H1 (cell line): Measurements from ENCODE around the gene HRCT1. TPM values are rescaled to one million over a fixed set of nuclear protein-coding genes. Genes with fewer than 3 reads are reported as not detected.

Experiments
- CTCF ChIA-PET: fragments of 300-600 bp; sonication (Branson Sonifier 250); formaldehyde crosslinking; loops from one replicate; lab custom pipeline; 2021; ENCODE audit not compliant: partially characterized antibody; lab: Charles Lee
- POLR2A ChIA-PET: fragments of 300-600 bp; sonication (Branson Sonifier 250); formaldehyde crosslinking; loops from one replicate; lab custom pipeline; 2021; ENCODE audit warnings: inconsistent platforms; ENCODE audit not compliant: partially characterized antibody; lab: Charles Lee
- DNase-seq, 2 experiments: peaks; one replicate each; pipeline versions ENCODE4 v3.0.0 to v3.0.0-alpha.2; 2010 to 2022; ENCODE audit warnings: low spot score in 2 of 2, low read depth in 1 of 2, mixed read lengths in 1 of 2
- FAIRE-seq: peaks from 2 replicates; lab custom pipeline; 2011; peaks lifted over from hg19 to GRCh38; lab: Jason Lieb, UNC
- H2AFZ ChIP-seq: 2 replicates; pipeline ENCODE4 v1.8.1; 2012; ENCODE audit warnings: low read length, inconsistent platforms
- H2AK5ac ChIP-seq: 2 replicates; pipeline ENCODE4 v1.6.1; 2013; ENCODE audit warnings: low read depth, low read length
- H2BK120ac ChIP-seq: replicated peaks from 2 replicates; pipeline ENCODE3; 2013; ENCODE audit warnings: low read depth, low read length, inconsistent platforms
- H2BK12ac ChIP-seq: 2 replicates; pipeline ENCODE4 v1.6.1; 2013; ENCODE audit warnings: low read depth, low read length
- H2BK15ac ChIP-seq: 2 replicates; pipeline ENCODE4 v1.6.1; 2013; ENCODE audit warnings: low read length
- H2BK20ac ChIP-seq: 2 replicates; pipeline ENCODE4 v1.6.1; 2013; ENCODE audit warnings: low read length
- H2BK5ac ChIP-seq: 2 replicates; pipeline ENCODE4 v1.6.1; 2013; ENCODE audit warnings: low read depth, low read length
- H3K14ac ChIP-seq: 2 replicates; pipeline ENCODE4 v1.6.1; 2013; ENCODE audit warnings: inconsistent platforms; ENCODE audit not compliant: insufficient read length
- H3K18ac ChIP-seq: 2 replicates; pipeline ENCODE4 v1.6.1; 2013; ENCODE audit warnings: low read length; ENCODE audit errors: extremely low read depth
- H3K23ac ChIP-seq: 2 replicates; pipeline ENCODE4 v1.6.1; 2013; ENCODE audit warnings: inconsistent platforms; ENCODE audit not compliant: insufficient read length
- H3K23me2 ChIP-seq: 2 replicates; pipeline ENCODE4 v1.6.1; 2013; ENCODE audit warnings: low read depth, low read length
- H3K27ac ChIP-seq: 2 replicates; pipeline ENCODE4 v1.6.1; 2011; ENCODE audit warnings: low read depth, low read length, inconsistent platforms
- H3K27me3 ChIP-seq, 4 experiments: replicated peaks in 1 of 4; 1 replicate in 1 of 4; 2 replicates in 3 of 4; pipeline versions ENCODE4 v1.6.1 to v1.8.1; 2011 to 2013; ENCODE audit warnings: low read length in 3 of 4, mild to moderate bottlenecking in 3 of 4, inconsistent platforms in 2 of 4, mixed read lengths in 2 of 4, moderate library complexity in 1 of 4; ENCODE audit not compliant: control insufficient read depth in 3 of 4, insufficient read depth in 3 of 4; ENCODE audit errors: extremely low read depth in 1 of 4
- H3K36me3 ChIP-seq, 4 experiments: 2 replicates each; pipeline versions ENCODE4 v1.6.1 to v1.8.1; 2011 to 2013; ENCODE audit warnings: mild to moderate bottlenecking in 4 of 4, low read length in 3 of 4, moderate library complexity in 2 of 4, control low read depth in 1 of 4, inconsistent platforms in 1 of 4; ENCODE audit not compliant: insufficient read depth in 4 of 4, control insufficient read depth in 2 of 4
- H3K4ac ChIP-seq: replicated peaks from 2 replicates; pipeline ENCODE3; 2013; ENCODE audit warnings: low read length, low read depth, mixed read lengths, inconsistent platforms; ENCODE audit not compliant: insufficient read length
- H3K4me1 ChIP-seq, 4 experiments: replicated peaks in 1 of 4; 1 replicate in 1 of 4; 2 replicates in 3 of 4; pipeline versions ENCODE4 v1.6.1 to v1.8.1; 2011 to 2013; ENCODE audit warnings: low read length in 3 of 4, inconsistent platforms in 2 of 4, mixed read lengths in 1 of 4; ENCODE audit not compliant: insufficient read depth in 4 of 4, control insufficient read depth in 3 of 4
- H3K4me2 ChIP-seq, 2 experiments: 2 replicates each; pipeline versions ENCODE4 v1.6.1 to v1.8.1; 2011 to 2013; ENCODE audit warnings: low read depth in 2 of 2, low read length in 2 of 2, control low read depth in 1 of 2, inconsistent platforms in 1 of 2, mild to moderate bottlenecking in 1 of 2; ENCODE audit not compliant: insufficient read depth in 1 of 2
- H3K4me3 ChIP-seq, 4 experiments: fragments of 200-600, 300-600 bp in 1 of 4; sonication (generic), shearing (Covaris generic), sonication (Bioruptor Twin) in 1 of 4; 2 replicates each; pipeline versions ENCODE4 v1.5.1 to v1.8.1; 2011 to 2016; ENCODE audit warnings: low read length in 4 of 4, low read depth in 3 of 4, control low read depth in 2 of 4, inconsistent platforms in 2 of 4, mild to moderate bottlenecking in 2 of 4, mixed read lengths in 1 of 4, moderate library complexity in 1 of 4; ENCODE audit not compliant: insufficient read depth in 2 of 4; ENCODE audit errors: extremely low read depth in 1 of 4
- H3K56ac ChIP-seq: replicated peaks from 2 replicates; pipeline ENCODE3; 2013; ENCODE audit warnings: low read depth, mild to moderate bottlenecking, mixed read lengths, low read length, inconsistent platforms; ENCODE audit not compliant: insufficient read length
- H3K79me1 ChIP-seq: 2 replicates; pipeline ENCODE4 v1.6.1; 2013; ENCODE audit warnings: low read depth, low read length, control low read depth
- H3K79me2 ChIP-seq, 2 experiments: 2 replicates each; pipeline versions ENCODE4 v1.6.1 to v1.8.1; 2012 to 2013; ENCODE audit warnings: low read length in 2 of 2, mild to moderate bottlenecking in 2 of 2, inconsistent platforms in 1 of 2; ENCODE audit not compliant: insufficient read depth in 2 of 2, control insufficient read depth in 1 of 2
- H3K9ac ChIP-seq, 4 experiments: replicated peaks in 1 of 4; 1 replicate in 1 of 4; 2 replicates in 3 of 4; pipeline versions ENCODE4 v1.6.1 to v1.8.1; 2011 to 2013; ENCODE audit warnings: low read depth in 3 of 4, low read length in 3 of 4, control low read depth in 2 of 4, mild to moderate bottlenecking in 2 of 4, moderate library complexity in 2 of 4, inconsistent platforms in 1 of 4; ENCODE audit errors: extremely low read depth in 1 of 4
- H3K9me3 ChIP-seq, 2 experiments: 2 replicates each; pipeline versions ENCODE4 v1.6.1 to v1.8.1; 2012 to 2013; ENCODE audit warnings: mild to moderate bottlenecking in 2 of 2, moderate library complexity in 2 of 2, control low read depth in 1 of 2, inconsistent platforms in 1 of 2, low read depth in 1 of 2, low read length in 1 of 2, mixed read lengths in 1 of 2; ENCODE audit not compliant: insufficient read depth in 2 of 2
- H4K20me1 ChIP-seq, 2 experiments: replicated peaks in 1 of 2; 2 replicates each; pipeline versions ENCODE3 to v1.8.1; 2011 to 2013; ENCODE audit warnings: inconsistent platforms in 2 of 2, low read length in 2 of 2, mild to moderate bottlenecking in 1 of 2; ENCODE audit not compliant: insufficient read depth in 2 of 2, control insufficient read depth in 1 of 2
- H4K5ac ChIP-seq: 2 replicates; pipeline ENCODE4 v1.6.1; 2013; ENCODE audit warnings: low read length, low read depth, mixed read lengths, inconsistent platforms; ENCODE audit not compliant: insufficient read length
- H4K8ac ChIP-seq: 2 replicates; pipeline ENCODE4 v1.8.0; 2013; ENCODE audit warnings: mild to moderate bottlenecking, moderate library complexity, low read length, inconsistent platforms; ENCODE audit not compliant: insufficient read depth; ENCODE audit errors: extremely low read depth
- H4K91ac ChIP-seq: replicated peaks from 2 replicates; pipeline ENCODE3; 2013; ENCODE audit warnings: low read length, mixed read lengths, inconsistent platforms; ENCODE audit not compliant: insufficient read length
- CBX5 ChIP-seq: fragments of 300-800, 300-1000 bp; sonication (generic); IDR thresholded peaks from 2 replicates; pipeline ENCODE4 v1.7.1; 2016; ENCODE audit warnings: antibody characterized with exemption, low read length, low read depth
- JUN ChIP-seq: IDR thresholded peaks from 2 replicates; pipeline ENCODE4 v1.6.1; 2011; ENCODE audit warnings: low read depth, mild to moderate bottlenecking, improper control_type of control experiment, low read length
- SRF ChIP-seq: IDR thresholded peaks from 2 replicates; pipeline ENCODE4 v1.6.1; 2011; ENCODE audit warnings: mild to moderate bottlenecking, low read depth, low read length, moderate library complexity
- WGBS, 2 experiments: shearing (Covaris generic) in 1 of 2; methylation state at CpG; one replicate each; pipeline versions ENCODE4 v1.1.6 to v1.1.7; 2013 to 2015; ENCODE audit warnings: low lambda C conversion rate in 2 of 2, mixed read lengths in 2 of 2, inconsistent platforms in 1 of 2, low coverage in 1 of 2, missing lambda C conversion rate in 1 of 2; ENCODE audit not compliant: insufficient replicate concordance in 2 of 2, insufficient coverage in 1 of 2, insufficient read length in 1 of 2; ENCODE audit errors: extremely low coverage in 1 of 2, missing lambda C conversion rate in 1 of 2; 5-methylcytosine and 5-hydroxymethylcytosine counted together
- polyA plus RNA-seq, 7 experiments: library from polyadenylated mRNA; depleted of rRNA in 3 of 7; stranded (reverse) in 5 of 7; unstranded in 2 of 7; fragments of >200 nt in 5 of 7; fragments of 200-250 nt in 2 of 7; gene quantifications; 1 replicate in 5 of 7; 2 replicates in 1 of 7; 4 replicates in 1 of 7; pipeline versions ENCODE4 v1.2.1 to v1.2.3, GENCODE V29; 2011 to 2013; ENCODE audit warnings: missing spikeins in 2 of 7, mixed read lengths in 2 of 7
- total RNA-seq: library from RNA; stranded (reverse); fragmentation: NEBNext Ultra II Directional; extraction: Animal tissue kit (Norgen Biotek cat#: 25700); gene quantifications from 2 replicates; pipeline ENCODE4 v1.2.1, GENCODE V29; 2021
- TF ChIP-seq, protein P1 (sequence below): IDR thresholded peaks from 2 replicates; pipeline ENCODE4 v1.6.1; 2011; ENCODE audit warnings: low read depth, mild to moderate bottlenecking, low read length; ENCODE audit not compliant: insufficient read depth

The HRCT1 gene
- total and polyA plus RNA-seq, 2 of the 8 experiments (the other 6 are each of a cell fraction or from before 2014, with no cell fraction given), result not detected

DNA sequence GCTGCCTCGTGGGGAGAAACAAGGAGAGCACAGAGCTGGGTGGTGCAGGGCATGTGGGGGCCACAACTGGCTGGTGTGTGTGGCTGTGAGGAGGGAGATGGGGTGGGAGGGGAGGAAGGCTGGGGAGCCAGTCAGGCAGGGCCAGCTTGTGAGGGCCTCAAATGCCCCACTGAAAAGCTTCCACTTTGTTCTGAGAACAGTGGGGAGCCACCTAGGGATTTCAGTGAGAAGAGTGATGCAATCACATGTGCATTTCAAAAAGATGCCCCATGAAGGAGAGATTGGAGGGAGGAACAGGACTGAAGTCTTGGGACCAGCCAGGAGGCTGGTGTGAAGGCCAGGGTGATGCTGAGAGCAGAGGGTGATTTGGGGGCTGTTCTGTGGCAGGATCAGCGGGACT lies 37.1 kb upstream of the HRCT1 start:
- H3K23me2 ChIP-seq, result no peaks in the 10 kb centered on the region
- H3K4me3 ChIP-seq, result no peak overlapping the region
- H4K91ac ChIP-seq, result peak overlapping the region; percentile 88
- DNase-seq (no peak), FAIRE-seq (no peak)
- H3K27ac ChIP-seq, result no peak overlapping the region
- H3K27me3 ChIP-seq, result peaks cover 0 to 4% (median 0%) of the 10 kb centered on the region in 4 experiments; a peak in 1 of 7 replicates
- no peak overlapping the region; the same call in none of the 2 replicates for H4K8ac ChIP-seq
- H3K18ac ChIP-seq, result peak overlapping the region; percentile 24; the same call in 1 of the 2 replicates
- no peaks in the 10 kb centered on the region; a peak in 1 of 4 replicates for H3K9me3 ChIP-seq
- H3K14ac ChIP-seq, result no peak overlapping the region
- H4K20me1 ChIP-seq, result peaks cover 0 to 3% of the 10 kb centered on the region in 2 experiments
- H2BK15ac ChIP-seq, result peak overlapping the region; percentile 31; the same call in 1 of the 2 replicates
- no peak overlapping the region; a peak in 1 of 4 replicates for H3K4me2 ChIP-seq
- no peaks in the 10 kb centered on the region for H3K36me3 ChIP-seq
- no peak overlapping the region for H3K23ac ChIP-seq
- peak overlapping the region; percentile 94; the same call in 1 of the 2 replicates for H2BK12ac ChIP-seq
- no peak overlapping the region for H2AFZ ChIP-seq
- no peak overlapping the region for H2BK120ac ChIP-seq
- H3K9ac ChIP-seq, result 0 out of 7 replicates have a peak overlapping the region, but pooled peaks of 1 of the 4 experiments have one; percentile 14
- H3K4ac ChIP-seq, result no peak overlapping the region
- H2BK20ac ChIP-seq, result no peak overlapping the region
- peaks cover 0 to 8% (median 6%) of the 10 kb centered on the region in 4 experiments; a peak in 6 of 7 replicates for H3K4me1 ChIP-seq
- H2BK5ac ChIP-seq, result peak overlapping the region; percentile 63; the same call in 1 of the 2 replicates
- ChIA-PET POLR2A (interaction anchor here (0.6 to 2.9 kb wide), 4 partner anchors 11 to 171 kb away, joined by 3 to 14 read pairs (median 4); no protein-coding TSS in a partner anchor), CTCF (interaction anchor here (1.1 to 1.9 kb wide), 8 partner anchors 9 to 207 kb away, joined by 3 to 7 read pairs (median 6); partner anchors contain the start of genes FAM221B, SPAG8 and TMEM8B)
- H3K79me1 ChIP-seq, result no peaks in the 10 kb centered on the region
- no peaks in the 10 kb centered on the region for H3K79me2 ChIP-seq
- no peak overlapping the region for H3K56ac ChIP-seq
- 69% methylated on average over 2 of the region's 2 CpGs; no CpG with 5 or more reads in 1 of the 2 experiments for WGBS, 2 experiments
- no peak overlapping the region for H4K5ac ChIP-seq
- H2AK5ac ChIP-seq, result no peak overlapping the region
- TF ChIP-seq, protein P1, sequence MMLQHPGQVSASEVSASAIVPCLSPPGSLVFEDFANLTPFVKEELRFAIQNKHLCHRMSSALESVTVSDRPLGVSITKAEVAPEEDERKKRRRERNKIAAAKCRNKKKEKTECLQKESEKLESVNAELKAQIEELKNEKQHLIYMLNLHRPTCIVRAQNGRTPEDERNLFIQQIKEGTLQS, result peak; percentile 47; the same call in 1 of the 2 replicates
- TF ChIP-seq SRF (no peak), JUN (no peak), CBX5 (no peak)
